PC-3 (cell line): ENCODE measurements around the gene HMCN1. TPM values are rescaled to one million over a fixed set of nuclear protein-coding genes. Genes with fewer than 3 reads are reported as not detected.

Source experiments
- ATAC-seq: fragments of 200-7000 bp; cut with Tn5 transposase; 2 replicates; pipeline ENCODE4 v1.9.1; 2020; ENCODE audit warnings: mild to moderate bottlenecking, moderate library complexity
- BruUV-seq: library from RNA; stranded (reverse); fragments of 400-500 nt; replicated peaks from 2 replicates; lab custom pipeline; 2021; lab: Mats Ljungman, UMichigan
- CTCF ChIA-PET: fragments of 300-600 bp; sonication (Branson Sonifier 250); formaldehyde crosslinking; loops from one replicate; lab custom pipeline; 2022; ENCODE audit warnings: antibody characterized with exemption; lab: Charles Lee
- POLR2A ChIA-PET: fragments of 300-600 bp; sonication (Branson Sonifier 250); formaldehyde crosslinking; loops from one replicate; lab custom pipeline; 2022; ENCODE audit warnings: antibody characterized with exemption; ENCODE audit not compliant: unreplicated experiment; lab: Charles Lee
- DNase-seq: peaks from one replicate; pipeline ENCODE4 v3.0.0-alpha.2; 2015
- H2AFZ ChIP-seq: fragments of 300-600 bp; sonication (generic); 2 replicates; pipeline ENCODE4 v1.6.0; 2016; ENCODE audit warnings: antibody characterized with exemption, low read length
- H3F3A ChIP-seq: fragments of 300-600 bp; sonication (generic); one replicate; pipeline ENCODE4 v1.6.0; 2017; ENCODE audit warnings: antibody characterized with exemption, low read length, control low read depth, mild to moderate bottlenecking; ENCODE audit not compliant: unreplicated experiment
- H3K27ac ChIP-seq: fragments of 300-600 bp; sonication (generic); 2 replicates; pipeline ENCODE4 v1.5.1; 2016; ENCODE audit warnings: mild to moderate bottlenecking, low read length
- H3K27me3 ChIP-seq: fragments of 300-600 bp; sonication (generic); 2 replicates; pipeline ENCODE4 v1.6.1; 2016; ENCODE audit warnings: low read length, mixed read lengths
- H3K36me3 ChIP-seq: fragments of 300-600 bp; sonication (generic); 2 replicates; pipeline ENCODE4 v1.6.1; 2016; ENCODE audit warnings: low read depth, mixed run types, low read length, mixed read lengths
- H3K4me1 ChIP-seq: fragments of 300-600 bp; sonication (generic); 2 replicates; pipeline ENCODE4 v1.5.1; 2016; ENCODE audit warnings: low read length; ENCODE audit not compliant: insufficient read depth
- H3K4me2 ChIP-seq: fragments of 300-600 bp; sonication (generic); 2 replicates; pipeline ENCODE4 v1.6.0; 2016; ENCODE audit warnings: low read length
- H3K4me3 ChIP-seq: fragments of 300-600 bp; sonication (generic); 2 replicates; pipeline ENCODE4 v1.5.1; 2016; ENCODE audit warnings: mild to moderate bottlenecking, low read length, mixed read lengths
- H3K79me2 ChIP-seq: fragments of 300-600 bp; sonication (generic); 2 replicates; pipeline ENCODE4 v1.6.1; 2017; ENCODE audit warnings: low read length, mixed read lengths
- H3K9ac ChIP-seq: fragments of 300-600 bp; sonication (generic); 2 replicates; pipeline ENCODE4 v1.6.0; 2016; ENCODE audit warnings: mild to moderate bottlenecking, low read length
- H3K9me2 ChIP-seq: fragments of 300-600 bp; sonication (generic); replicated peaks from 2 replicates; pipeline ENCODE4 v1.6.1; 2016; ENCODE audit warnings: mixed run types, low read length, mixed read lengths
- H3K9me3 ChIP-seq: fragments of 300-600 bp; sonication (generic); 2 replicates; pipeline ENCODE4 v1.6.1; 2016; ENCODE audit warnings: low read length, mixed read lengths
- H4K20me1 ChIP-seq: fragments of 300-600 bp; sonication (generic); 2 replicates; pipeline ENCODE4 v1.6.1; 2016; ENCODE audit warnings: low read length, mixed read lengths
- CTCF ChIP-seq: fragments of 300-600 bp; sonication (generic); conservative IDR thresholded peaks from 2 replicates; pipeline ENCODE4 v1.5.1; 2017; ENCODE audit warnings: antibody characterized with exemption, low read depth, mild to moderate bottlenecking, low read length
- EZH2 ChIP-seq: fragments of 300-600 bp; sonication (generic); IDR thresholded peaks from one replicate; pipeline ENCODE4 v1.6.1; 2017; ENCODE audit warnings: antibody characterized with exemption, mild to moderate bottlenecking, low read length; ENCODE audit not compliant: unreplicated experiment
- EZH2phosphoT487 ChIP-seq: fragments of 300-600 bp; sonication (generic); IDR thresholded peaks from 2 replicates; pipeline ENCODE4 v1.6.1; 2018; ENCODE audit warnings: mild to moderate bottlenecking, antibody characterized with exemption, low read length, borderline replicate concordance
- intact Hi-C: fragments of 100-400 bp; cut with micrococcal nuclease; formaldehyde crosslinking; loops from 2 replicates; pipeline ENCODE4 v1.9.0; 2023
- total RNA-seq: library from RNA; depleted of rRNA; stranded (reverse); fragments of >200 nt; gene quantifications from 2 replicates; pipeline ENCODE4 v1.2.3, GENCODE V29; 2014

The HMCN1 gene
- total RNA-seq, 1 experiment from 2014 or later = 0.66 TPM

GRCh38 chr1:186202776-186203175, 468.6 kb downstream of the HMCN1 start:
- Histone ChIP-seq H3K4me2 (no peak overlapping the region), H2AFZ (no peak overlapping the region), H3K4me1 (no peaks in the 10 kb centered on the region), H3K9ac (no peak overlapping the region), H3K9me2 (no peaks in the 10 kb centered on the region), H3K36me3 (no peaks in the 10 kb centered on the region), H3K9me3 (no peaks in the 10 kb centered on the region), H3K79me2 (no peaks in the 10 kb centered on the region), H3K27me3 (no peaks in the 10 kb centered on the region), H4K20me1 (no peaks in the 10 kb centered on the region), H3F3A (no peaks in the 10 kb centered on the region), H3K4me3 (no peak overlapping the region), H3K27ac (no peak overlapping the region)
- no peak for TF ChIP-seq EZH2phosphoT487
- TF ChIP-seq EZH2 = no peak
- no peak for TF ChIP-seq CTCF
- ATAC-seq (no peak), DNase-seq (no peak)
- ChIA-PET POLR2A (no interaction called here), CTCF (no interaction called here)
- BruUV-seq = no TSS peak
- intact Hi-C loops = no loop called here

GRCh38 chr1:186206048-186206570, 471.9 kb downstream of the HMCN1 start:
- H3K9ac ChIP-seq = no peak overlapping the region
- BruUV-seq = no TSS peak
- no peaks in the 10 kb centered on the region for H3K36me3 ChIP-seq
- H3K9me2 ChIP-seq = no peaks in the 10 kb centered on the region
- no peaks in the 10 kb centered on the region for H3K4me1 ChIP-seq
- TF ChIP-seq CTCF = no peak
- no peak for TF ChIP-seq EZH2
- TF ChIP-seq EZH2phosphoT487 = no peak
- no peaks in the 10 kb centered on the region for H3K79me2 ChIP-seq
- ATAC-seq = no peak
- no peak for DNase-seq
- intact Hi-C loops = no loop called here
- no peaks in the 10 kb centered on the region for H3F3A ChIP-seq
- no peaks in the 10 kb centered on the region for H4K20me1 ChIP-seq
- no peak overlapping the region for H3K27ac ChIP-seq
- no peak overlapping the region for H3K4me3 ChIP-seq
- ChIA-PET POLR2A (no interaction called here), CTCF (no interaction called here)
- H2AFZ ChIP-seq = no peak overlapping the region
- H3K27me3 ChIP-seq = no peaks in the 10 kb centered on the region
- no peaks in the 10 kb centered on the region for H3K9me3 ChIP-seq
- H3K4me2 ChIP-seq = no peak overlapping the region

GRCh38 chr1:186207391-186208085, 473.3 kb downstream of the HMCN1 start:
- no peaks in the 10 kb centered on the region for H3K36me3 ChIP-seq
- ChIA-PET POLR2A (no interaction called here), CTCF (no interaction called here)
- H3K27ac ChIP-seq = no peak overlapping the region
- DNase-seq (no peak), ATAC-seq (no peak)
- TF ChIP-seq EZH2phosphoT487 = no peak
- no peak for TF ChIP-seq EZH2
- TF ChIP-seq CTCF = no peak
- intact Hi-C loops = no loop called here
- H3K9me3 ChIP-seq = no peaks in the 10 kb centered on the region
- no TSS peak for BruUV-seq
- no peak overlapping the region for H3K9ac ChIP-seq
- H3K79me2 ChIP-seq = no peaks in the 10 kb centered on the region
- H3K9me2 ChIP-seq = no peaks in the 10 kb centered on the region
- no peaks in the 10 kb centered on the region for H3K4me1 ChIP-seq
- H4K20me1 ChIP-seq = no peaks in the 10 kb centered on the region
- H3K4me3 ChIP-seq = no peak overlapping the region
- H3K27me3 ChIP-seq = no peaks in the 10 kb centered on the region
- no peaks in the 10 kb centered on the region for H3F3A ChIP-seq
- H2AFZ ChIP-seq = no peak overlapping the region
- no peak overlapping the region for H3K4me2 ChIP-seq
